ENCODE results near the gene TAF9. TPM values are rescaled to one million over a fixed set of nuclear protein-coding genes. Genes with fewer than 3 reads are reported as not detected.
A peak's percentile ranks its signal among the peaks of the same experiment; 100 is the strongest.
"Not testable (repeated sequence)": the region's sequence is repeated elsewhere in the genome, so short reads cannot be mapped to it uniquely, and the experiment has no call there.

Gene TAF9
- total RNA-seq (2014; rRNA removed; shearing (Covaris generic)): 253 and 264 TPM in 2 replicates
- polyA plus RNA-seq (2015; cell fraction: cytosol; rRNA removed): 124 and 140 TPM in 2 replicates
- polyA plus RNA-seq (2015; cell fraction: nucleus; rRNA removed): 97.6 and 105 TPM in 2 replicates

- in situ Hi-C loops (cut with HindIII; ENCODE audit: low pct_unique_long_range_greater_than_20kb, low sequenced_read_pairs): no loop called here
- peak; percentile 88 for DNase-seq (ENCODE audit: low read depth, low spot score)
Observed at GRCh38 chr5:69369340-69370121, at the start of gene TAF9, which contains the start of the genes AK6 and RAD17. TAF9 (minus strand) TSS chr5:69369520; CDS start chr5:69365737, 3,783 bp downstream. AK6 (minus strand) TSS chr5:69369520; CDS start chr5:69369490, 30 bp downstream. RAD17 (plus strand) TSS chr5:69369818; CDS start chr5:69372209, 2,391 bp downstream.

DNA sequence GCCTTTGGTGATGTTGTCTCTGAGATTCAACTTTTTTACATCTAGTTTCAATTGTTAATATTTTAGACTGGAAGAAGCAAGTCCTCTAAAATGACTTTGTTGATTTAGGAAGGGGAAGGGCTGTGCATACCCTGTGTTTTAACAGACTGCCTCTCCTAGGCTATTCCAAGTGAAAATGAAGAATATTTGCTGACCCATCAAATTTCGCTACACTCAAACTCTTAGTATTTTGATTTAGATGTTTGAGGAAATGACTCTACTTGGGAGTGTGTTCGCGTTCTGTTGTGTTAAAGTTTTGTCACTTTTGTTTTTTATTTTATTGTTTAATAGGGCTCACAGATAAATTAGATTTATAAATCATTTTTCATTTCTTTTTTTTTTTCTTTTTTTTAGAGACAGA is 49.2 kb upstream of the TAF9 start:
- DNase-seq (ENCODE audit: low read depth, low spot score): no peak
- in situ Hi-C loops (cut with HindIII; ENCODE audit: low pct_unique_long_range_greater_than_20kb, low sequenced_read_pairs): no loop called here

- DNase-seq (ENCODE audit: low read depth, low spot score): no peak
- in situ Hi-C loops (cut with HindIII; ENCODE audit: low pct_unique_long_range_greater_than_20kb, low sequenced_read_pairs): no loop called here
Observed at GRCh38 chr5:69416699-69417098, 47.4 kb upstream of the TAF9 start.

GRCh38 chr5:69416180-69416579 is 46.9 kb upstream of the TAF9 start:
- in situ Hi-C loops (cut with HindIII; ENCODE audit: low pct_unique_long_range_greater_than_20kb, low sequenced_read_pairs): no loop called here
- DNase-seq (ENCODE audit: low read depth, low spot score): no peak

- no peak for DNase-seq (ENCODE audit: low read depth, low spot score)
- in situ Hi-C loops (cut with HindIII; ENCODE audit: low pct_unique_long_range_greater_than_20kb, low sequenced_read_pairs): no loop called here
Observed at GRCh38 chr5:69415584-69415958, 46.3 kb upstream of the TAF9 start.

- DNase-seq (ENCODE audit: low read depth, low spot score): no peak
- in situ Hi-C loops (cut with HindIII; ENCODE audit: low pct_unique_long_range_greater_than_20kb, low sequenced_read_pairs): no loop called here
Observed at GRCh38 chr5:69414885-69415583, 45.7 kb upstream of the TAF9 start, which contains the start of gene MARVELD2. MARVELD2 (plus strand) TSS chr5:69415116; CDS start chr5:69419386, 4,270 bp downstream.

GRCh38 chr5:69404659-69405330 is 35.5 kb upstream of the TAF9 start:
- in situ Hi-C loops (cut with HindIII; ENCODE audit: low pct_unique_long_range_greater_than_20kb, low sequenced_read_pairs): no loop called here
- DNase-seq (ENCODE audit: low read depth, low spot score): no peak

GRCh38 chr5:69378376-69378775 is 9.1 kb upstream of the TAF9 start:
- DNase-seq (ENCODE audit: low read depth, low spot score): no peak
- in situ Hi-C loops (cut with HindIII; ENCODE audit: low pct_unique_long_range_greater_than_20kb, low sequenced_read_pairs): no loop called here

DNA sequence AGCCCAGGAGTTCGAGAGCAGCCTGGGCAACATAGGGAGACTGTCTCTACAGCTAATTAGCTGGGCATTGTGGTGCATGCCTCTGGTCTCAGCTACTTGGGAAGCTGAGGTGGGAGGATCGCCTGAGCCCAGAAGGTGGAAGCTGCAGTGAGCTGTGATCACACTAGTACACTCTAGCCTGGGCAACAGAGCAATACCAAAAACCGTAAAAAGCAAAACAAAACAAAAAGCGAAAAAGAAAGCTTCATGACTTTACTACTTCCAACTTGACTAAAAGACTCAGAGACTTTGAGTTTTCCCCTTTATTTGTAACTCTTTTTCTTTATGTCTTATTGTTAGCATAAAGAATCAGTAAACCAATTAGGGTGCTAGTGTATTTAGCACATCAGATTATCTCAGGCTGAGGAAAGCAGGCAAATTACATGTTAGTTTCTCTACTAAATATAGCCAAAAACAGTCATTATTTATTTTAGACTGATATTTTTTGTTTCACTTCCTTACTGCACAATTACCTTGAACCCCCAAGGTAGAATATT is 5.7 kb upstream of the TAF9 start:
- in situ Hi-C loops (cut with HindIII; ENCODE audit: low pct_unique_long_range_greater_than_20kb, low sequenced_read_pairs): no loop called here
- DNase-seq (ENCODE audit: low read depth, low spot score): no peak

GRCh38 chr5:69372394-69372793 is 3.1 kb upstream of the TAF9 start:
- DNase-seq (ENCODE audit: low read depth, low spot score): no peak
- in situ Hi-C loops (cut with HindIII; ENCODE audit: low pct_unique_long_range_greater_than_20kb, low sequenced_read_pairs): no loop called here

GRCh38 chr5:69370335-69370734 is 1.0 kb upstream of the TAF9 start:
- DNase-seq (ENCODE audit: low read depth, low spot score): not testable (repeated sequence)

GRCh38 chr5:69368458-69369339 is 621 bp downstream of the TAF9 start:
- in situ Hi-C loops (cut with HindIII; ENCODE audit: low pct_unique_long_range_greater_than_20kb, low sequenced_read_pairs): no loop called here
- DNase-seq (ENCODE audit: low read depth, low spot score): no peak

More at GRCh38 chr5:69370335-69370734, 1.0 kb upstream of the TAF9 start:
- in situ Hi-C loops (cut with HindIII; ENCODE audit: low pct_unique_long_range_greater_than_20kb, low sequenced_read_pairs): not testable (repeated sequence)

DNA sequence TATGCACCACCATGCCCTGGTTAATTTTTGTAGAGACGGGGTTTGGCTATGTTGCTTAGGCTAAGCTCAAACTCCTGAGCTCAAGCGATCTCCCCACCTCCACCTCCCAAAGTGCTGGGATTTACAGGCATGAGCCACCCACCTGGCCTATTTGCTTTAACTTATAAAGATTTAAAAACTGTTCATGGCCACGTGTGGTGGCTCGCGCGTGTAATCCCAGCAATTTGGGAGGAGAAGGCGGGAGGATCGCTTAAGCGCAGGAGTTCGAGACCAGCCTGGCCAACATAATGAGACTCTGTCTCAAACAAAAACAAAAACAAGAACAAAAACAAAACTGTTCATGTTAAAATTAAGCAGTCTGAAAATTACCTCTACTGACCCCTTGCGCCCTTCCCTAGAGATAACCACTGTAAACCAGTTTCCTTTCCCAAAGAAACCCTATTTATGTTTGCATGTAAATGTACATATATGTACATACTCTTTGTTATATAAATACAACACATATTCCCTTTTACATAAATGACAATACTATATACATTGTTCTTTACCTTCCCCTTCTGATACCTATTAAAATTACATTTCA is 1.5 kb downstream of the TAF9 start:
- DNase-seq (ENCODE audit: low read depth, low spot score): peak; percentile 40
- in situ Hi-C loops (cut with HindIII; ENCODE audit: low pct_unique_long_range_greater_than_20kb, low sequenced_read_pairs): no loop called here

GRCh38 chr5:69364850-69365249 is 4.5 kb downstream of the TAF9 start:
- in situ Hi-C loops (cut with HindIII; ENCODE audit: low pct_unique_long_range_greater_than_20kb, low sequenced_read_pairs): no loop called here
- no peak for DNase-seq (ENCODE audit: low read depth, low spot score)

DNA sequence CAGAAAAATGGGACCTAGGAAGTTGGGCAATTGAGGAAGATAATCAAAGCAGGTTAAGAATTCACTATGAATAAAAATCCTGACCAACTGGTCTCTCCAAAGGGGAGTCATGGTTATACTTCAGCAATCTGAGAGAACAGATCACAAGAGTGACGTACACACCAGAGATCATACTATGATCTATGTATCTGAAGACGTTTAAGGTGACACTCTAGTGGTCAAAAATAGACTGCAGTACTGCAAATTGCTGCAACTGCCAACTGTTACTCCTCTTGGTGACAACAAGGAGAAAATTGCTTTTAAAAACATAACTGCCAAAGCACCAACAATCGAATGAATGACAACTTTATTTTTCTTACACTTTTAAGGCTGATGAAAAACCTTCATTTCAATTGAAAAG is 4.9 kb downstream of the TAF9 start:
- peak; percentile 51 for DNase-seq (ENCODE audit: low read depth, low spot score)
- in situ Hi-C loops (cut with HindIII; ENCODE audit: low pct_unique_long_range_greater_than_20kb, low sequenced_read_pairs): no loop called here

DNA sequence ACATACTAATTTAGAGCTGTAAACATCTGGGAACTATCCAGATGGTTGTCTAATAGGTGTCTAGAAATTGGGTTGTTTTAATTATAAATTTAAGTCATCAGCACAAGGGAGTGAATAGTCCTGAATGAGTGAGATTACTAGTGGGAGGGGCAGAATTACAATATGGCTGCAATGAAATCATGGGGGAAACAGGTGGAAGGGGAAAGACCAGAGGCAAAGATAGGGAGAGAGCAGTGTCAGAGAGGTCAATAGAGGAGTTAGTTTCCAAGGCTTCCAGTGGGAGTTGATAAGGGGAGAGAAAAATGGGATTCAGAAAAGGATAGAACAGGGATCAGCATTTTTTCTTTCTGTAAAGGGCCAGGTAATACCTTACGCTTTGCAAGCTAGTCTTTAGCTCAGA is 8.9 kb downstream of the TAF9 start:
- in situ Hi-C loops (cut with HindIII; ENCODE audit: low pct_unique_long_range_greater_than_20kb, low sequenced_read_pairs): no loop called here
- DNase-seq (ENCODE audit: low read depth, low spot score): no peak

DNA sequence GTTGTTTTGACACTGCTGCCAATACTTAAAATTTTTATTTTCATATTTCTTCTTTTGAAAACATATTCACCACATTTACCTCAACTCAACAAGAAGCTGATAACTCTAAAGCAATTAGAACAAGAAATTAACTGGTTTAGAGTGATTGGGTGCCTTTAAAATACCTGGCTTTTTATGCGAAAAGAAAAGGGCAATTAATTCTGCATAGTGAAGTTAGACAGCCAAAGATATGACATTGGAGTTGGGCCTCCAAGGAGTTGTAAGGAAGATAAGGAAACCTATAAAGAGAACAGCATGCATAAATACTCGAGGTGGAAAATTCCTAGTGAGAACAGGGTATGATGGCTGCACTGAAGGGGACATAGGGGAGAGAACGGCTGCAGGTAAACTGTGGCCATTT is 9.6 kb downstream of the TAF9 start:
- in situ Hi-C loops (cut with HindIII; ENCODE audit: low pct_unique_long_range_greater_than_20kb, low sequenced_read_pairs): no loop called here
- no peak for DNase-seq (ENCODE audit: low read depth, low spot score)

All from SK-MEL-5 (cell line).